GM18873 (cell line): ENCODE data around the gene B3GALT5.

ENCODE experiments used
- ATAC-seq: cut with Tn5 transposase; IDR thresholded peaks from one replicate; pipeline ENCODE4 v1.9.1; 2021; ENCODE audit warnings: mild to moderate bottlenecking, moderate library complexity, moderate number of reproducible peaks; ENCODE audit not compliant: unreplicated experiment, low FRiP score

Gene B3GALT5

DNA sequence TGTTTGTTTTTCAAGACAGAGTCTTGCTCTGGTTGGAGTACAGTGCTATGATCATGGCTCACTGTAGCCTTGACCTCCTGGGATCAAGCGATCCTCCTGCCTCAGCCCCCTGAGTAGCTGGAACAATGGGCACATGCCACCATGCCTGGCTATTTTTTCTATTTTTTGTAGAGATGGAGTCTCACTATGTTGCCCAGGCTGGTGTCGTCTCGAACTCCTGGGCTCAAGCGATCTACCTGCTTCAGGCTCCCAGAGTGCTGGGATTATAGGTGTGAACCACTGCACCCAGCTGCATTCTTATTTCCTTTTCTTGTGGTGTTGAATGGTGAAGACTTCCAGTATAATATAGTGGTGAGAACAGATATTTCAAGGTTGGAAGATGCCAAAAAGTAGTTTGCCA, 28.0 kb downstream of the B3GALT5 start:
- ATAC-seq, result no peak

DNA sequence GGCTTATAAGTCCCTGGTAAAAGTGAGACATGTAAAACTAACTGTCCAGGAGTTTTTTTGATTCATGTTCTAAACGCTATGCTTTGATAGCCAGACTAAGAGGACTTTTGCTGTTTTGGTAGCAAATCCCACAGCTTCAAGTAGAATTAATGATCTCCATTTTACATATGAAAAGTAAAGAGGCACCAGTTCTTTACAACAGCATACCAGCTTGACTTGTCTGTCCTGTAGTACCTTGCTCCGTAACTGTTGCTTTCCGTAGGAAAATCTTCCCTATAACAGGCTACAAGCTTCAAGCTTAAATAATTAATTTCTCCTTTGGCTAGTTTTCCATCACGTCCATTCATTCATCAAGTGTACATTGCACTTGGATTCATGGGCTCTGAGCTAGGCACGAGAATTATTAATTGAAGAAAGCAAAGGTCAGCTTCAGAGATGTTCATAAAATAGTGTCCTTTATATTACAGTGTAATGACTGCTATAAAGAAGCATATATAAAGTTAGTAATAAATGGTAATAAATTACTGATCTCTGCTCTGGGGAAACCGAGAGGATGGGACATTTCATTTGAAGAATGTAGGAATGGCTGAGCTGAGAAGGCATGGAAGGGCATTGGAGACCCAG, 29.2 kb downstream of the B3GALT5 start:
- ATAC-seq, result no peak

- ATAC-seq, result no peak
These were observed 31.4 kb downstream of the B3GALT5 start for GRCh38 chr21:39644062-39644560.

DNA sequence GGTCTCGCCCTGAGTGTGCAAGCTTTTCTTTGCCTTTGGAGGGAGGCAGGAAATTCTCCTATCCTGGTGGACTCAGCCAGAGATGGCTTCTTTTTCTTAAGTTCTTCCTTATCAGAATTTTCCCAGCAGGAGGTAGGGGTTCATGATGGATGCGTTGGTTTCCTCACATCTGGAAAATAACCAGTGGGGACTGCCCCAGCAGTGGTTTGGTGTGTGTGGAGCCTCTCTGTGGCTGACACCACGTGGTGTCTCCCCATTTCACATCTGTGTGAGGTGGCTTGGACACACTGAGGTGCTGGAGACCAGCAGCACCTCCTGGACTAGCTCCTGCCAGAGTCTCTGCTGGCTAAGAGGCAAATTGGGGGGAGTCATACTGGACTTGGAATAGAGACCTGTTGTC, 32.6 kb downstream of the B3GALT5 start:
- ATAC-seq, result no peak

GRCh38 chr21:39647476-39647875, 34.7 kb downstream of the B3GALT5 start:
- no peak for ATAC-seq

DNA sequence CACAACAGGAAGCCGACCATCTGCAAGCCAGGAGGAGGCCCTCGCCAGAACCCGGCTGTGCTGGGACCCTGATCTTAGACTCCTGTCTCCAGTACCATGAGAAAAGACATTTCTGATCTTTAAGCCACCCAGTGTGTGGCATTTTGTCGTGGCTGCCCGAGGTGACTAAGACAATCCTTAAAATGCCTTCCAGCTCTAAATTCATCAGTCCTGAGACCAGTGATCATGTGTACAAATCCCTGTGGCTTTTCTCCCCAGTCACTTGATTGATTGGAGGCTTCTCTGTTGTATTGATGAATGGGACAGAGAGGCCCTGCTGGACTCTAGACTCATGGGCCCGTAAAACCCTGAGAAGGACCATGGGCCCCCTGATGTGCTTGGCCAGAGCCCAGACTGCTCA, 36.1 kb downstream of the B3GALT5 start:
- no peak for ATAC-seq

DNA sequence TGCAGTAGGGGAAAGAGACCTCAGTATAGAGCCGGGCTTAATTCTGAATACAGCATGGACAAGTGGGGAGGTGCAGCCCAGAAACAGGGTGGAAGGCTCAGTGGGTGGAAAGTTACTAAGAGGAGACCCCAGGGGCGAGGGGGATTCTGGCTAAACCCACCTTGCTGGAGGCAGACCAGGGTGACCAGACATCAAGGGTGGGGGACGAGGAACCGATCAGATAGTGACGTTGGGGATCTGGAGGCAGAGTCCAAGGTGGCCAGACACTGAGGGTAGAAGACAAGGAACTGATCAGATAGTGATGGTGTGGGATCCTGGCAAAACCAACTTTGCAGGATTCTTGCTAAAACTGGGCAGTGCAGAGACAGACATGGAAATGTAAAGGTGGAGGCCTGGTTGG, 36.8 kb downstream of the B3GALT5 start:
- ATAC-seq, result no peak

DNA sequence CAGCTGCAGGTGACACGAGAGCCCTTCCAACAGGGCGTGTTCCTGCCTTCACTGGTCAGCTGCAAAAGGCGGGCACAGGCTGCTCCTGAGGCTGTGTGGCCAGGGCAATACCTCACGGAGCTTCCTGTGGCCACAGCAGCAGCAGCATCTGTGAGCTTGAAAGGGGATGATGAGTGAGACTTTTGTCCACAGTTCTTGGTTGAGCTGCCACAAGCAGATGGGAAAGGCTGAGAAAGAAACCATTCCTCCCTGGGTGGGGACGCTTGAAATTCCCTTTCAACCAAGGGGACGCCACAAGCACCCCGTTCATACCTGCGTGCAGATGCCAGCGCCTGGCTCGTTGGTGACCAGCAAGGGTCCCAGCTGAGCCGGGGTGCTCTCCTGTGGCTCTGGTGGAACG, 37.6 kb downstream of the B3GALT5 start:
- ATAC-seq, result no peak

GRCh38 chr21:39650801-39651200, 38.1 kb downstream of the B3GALT5 start:
- ATAC-seq, result no peak

DNA sequence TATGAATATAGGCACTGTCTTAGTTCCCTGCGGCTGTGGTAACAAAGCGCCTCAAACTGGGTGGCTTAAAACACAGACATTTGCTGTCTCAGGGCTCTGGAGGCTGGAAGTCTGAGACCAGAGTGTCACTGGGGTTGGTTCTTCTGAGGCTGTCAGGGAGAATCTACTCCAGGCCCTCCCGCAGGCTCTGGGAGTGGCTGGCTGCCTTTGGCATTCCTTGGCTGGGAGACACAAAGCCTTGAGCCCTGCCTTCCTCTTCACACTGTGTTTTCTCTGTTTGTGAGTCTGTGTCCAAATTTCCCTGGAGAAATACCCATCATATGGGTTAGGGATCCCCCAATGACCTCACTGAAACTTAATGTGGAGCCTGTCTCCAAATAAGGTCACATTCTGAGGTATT, 38.5 kb downstream of the B3GALT5 start:
- ATAC-seq, result no peak

- ATAC-seq, result no peak
These were observed 42.2 kb downstream of the B3GALT5 start for GRCh38 chr21:39654951-39655350.

GRCh38 chr21:39655589-39655988, 42.8 kb downstream of the B3GALT5 start:
- ATAC-seq, result no peak

DNA sequence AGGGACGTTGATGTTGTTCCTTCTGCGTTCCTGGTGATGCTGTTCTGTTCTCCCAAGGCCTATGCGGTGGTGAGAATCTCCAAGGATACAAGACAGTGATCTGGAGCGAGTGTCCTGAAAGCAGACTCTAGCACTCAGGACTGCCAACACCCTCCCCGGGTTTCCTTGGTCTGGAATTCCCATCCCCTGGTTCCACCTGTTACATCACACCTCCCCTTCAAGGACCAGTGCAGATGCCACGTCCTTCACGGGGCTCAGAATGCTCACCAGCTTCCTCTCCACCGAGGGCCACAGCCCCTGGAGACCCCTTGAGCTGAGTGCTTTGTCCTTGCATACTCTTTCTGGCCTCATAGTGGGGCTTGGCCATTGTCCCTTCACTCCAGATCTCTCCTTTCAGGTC, 43.5 kb downstream of the B3GALT5 start:
- ATAC-seq, result no peak

- ATAC-seq, result no peak
These were observed 44.5 kb downstream of the B3GALT5 start for GRCh38 chr21:39657091-39657689.

DNA sequence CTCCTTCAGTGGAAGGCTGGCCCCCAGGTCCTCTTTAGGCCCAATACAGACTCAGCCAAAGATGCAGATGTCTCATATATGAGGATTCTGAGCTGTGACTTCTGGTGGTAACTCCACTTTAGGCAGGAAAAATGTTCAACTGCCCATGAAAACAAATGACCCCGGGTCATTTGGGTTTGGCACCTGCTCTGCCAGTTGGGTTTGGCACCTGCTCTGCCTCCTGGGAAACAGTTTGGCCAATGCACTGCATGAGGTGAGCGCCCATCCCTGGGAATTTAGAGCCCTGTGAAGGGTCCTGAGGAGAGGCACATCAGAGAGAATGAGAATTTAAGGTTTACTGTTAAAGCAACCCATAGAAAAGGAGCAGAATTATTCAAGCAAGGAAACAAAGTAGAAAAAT, 45.3 kb downstream of the B3GALT5 start:
- no peak for ATAC-seq

GRCh38 chr21:39659070-39659815, 46.5 kb downstream of the B3GALT5 start:
- no peak for ATAC-seq

DNA sequence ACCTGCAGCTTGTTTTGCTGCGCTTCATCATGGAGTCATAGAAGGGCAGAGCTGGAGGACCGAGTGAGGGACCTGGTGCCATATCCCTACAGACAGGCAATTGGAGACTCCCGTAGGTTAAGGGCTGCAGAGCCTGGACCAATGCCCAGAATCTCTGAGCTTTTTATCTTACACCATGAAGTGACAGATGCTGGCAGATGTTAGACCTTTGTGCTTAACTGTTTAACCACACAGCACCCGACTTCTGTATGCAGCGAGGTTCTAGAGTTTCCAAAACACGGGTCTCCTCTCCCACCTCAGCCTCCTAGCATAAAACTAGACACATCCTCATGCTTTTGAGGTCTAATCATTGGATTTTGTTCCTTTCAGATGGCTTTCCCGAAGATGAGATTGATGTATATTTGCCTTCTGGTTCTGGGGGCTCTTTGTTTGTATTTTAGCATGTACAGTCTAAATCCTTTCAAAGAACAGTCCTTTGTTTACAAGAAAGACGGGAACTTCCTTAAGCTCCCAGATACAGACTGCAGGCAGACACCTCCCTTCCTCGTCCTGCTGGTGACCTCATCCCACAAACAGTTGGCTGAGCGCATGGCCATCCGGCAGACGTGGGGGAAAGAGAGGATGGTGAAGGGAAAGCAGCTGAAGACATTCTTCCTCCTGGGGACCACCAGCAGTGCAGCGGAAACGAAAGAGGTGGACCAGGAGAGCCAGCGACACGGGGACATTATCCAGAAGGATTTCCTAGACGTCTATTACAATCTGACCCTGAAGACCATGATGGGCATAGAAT, 47.6 kb downstream of the B3GALT5 start:
- ATAC-seq, result no peak

DNA sequence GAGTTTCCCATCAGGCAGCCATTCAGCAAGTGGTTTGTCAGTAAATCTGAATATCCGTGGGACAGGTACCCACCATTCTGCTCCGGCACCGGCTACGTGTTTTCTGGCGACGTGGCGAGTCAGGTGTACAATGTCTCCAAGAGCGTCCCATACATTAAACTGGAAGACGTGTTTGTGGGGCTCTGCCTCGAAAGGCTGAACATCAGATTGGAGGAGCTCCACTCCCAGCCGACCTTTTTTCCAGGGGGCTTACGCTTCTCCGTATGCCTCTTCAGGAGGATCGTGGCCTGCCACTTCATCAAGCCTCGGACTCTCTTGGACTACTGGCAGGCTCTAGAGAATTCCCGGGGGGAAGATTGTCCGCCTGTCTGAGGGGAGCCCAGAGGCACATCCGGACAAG, 48.4 kb downstream of the B3GALT5 start:
- no peak for ATAC-seq

- ATAC-seq, result no peak
These were observed 49.0 kb downstream of the B3GALT5 start for GRCh38 chr21:39661740-39662139.

GRCh38 chr21:39662411-39662953, 49.7 kb downstream of the B3GALT5 start:
- no peak for ATAC-seq

DNA sequence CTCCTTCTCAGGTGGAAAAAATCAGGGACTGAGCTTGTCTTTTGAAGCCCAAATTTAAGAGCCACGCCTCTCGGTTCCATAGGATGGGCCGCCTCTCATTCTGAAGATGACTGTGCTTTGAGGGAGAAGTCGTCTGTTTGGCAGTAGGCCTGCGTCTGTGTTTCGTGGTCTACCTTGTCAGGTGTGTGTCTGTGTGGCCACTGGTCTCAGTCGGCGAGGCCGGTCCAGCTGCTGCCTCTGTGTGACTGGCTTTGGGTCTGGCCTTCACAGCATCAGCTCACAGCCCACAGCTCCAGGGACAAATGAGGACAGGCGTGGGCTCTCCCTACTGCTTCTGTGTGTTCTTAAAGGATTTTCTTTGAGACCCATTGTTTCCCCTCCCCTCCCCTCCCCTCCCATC, 50.3 kb downstream of the B3GALT5 start:
- no peak for ATAC-seq
